Adipose tissue (tissue), 3 donors: ENCODE results near the gene CLIP2. TPM values are rescaled to one million over a fixed set of nuclear protein-coding genes. Genes with fewer than 3 reads are reported as not detected.
A peak's percentile ranks its signal among the peaks of the same experiment; 100 is the strongest.
"Not testable (repeated sequence)": the region's sequence is repeated elsewhere in the genome, so short reads cannot be mapped to it uniquely, and the experiment has no call there.

Source experiments
- H3K27ac ChIP-seq: one replicate; pipeline ENCODE4 v1.5.1; 2013; ENCODE audit warnings: low read depth, low read length
- WGBS, 3 donors: extraction: QIAGEN DNeasy Blood & Tissue Kit; methylation state at CpG; one replicate each; pipeline ENCODE4 v1.1.7; 2013; 5-methylcytosine and 5-hydroxymethylcytosine counted together
- polyA plus RNA-seq, 3 donors: library from polyadenylated mRNA; stranded (reverse); fragments of 200-250 nt; gene quantifications; one replicate each; pipeline ENCODE4 v1.2.3, GENCODE V29; 2013
- donor health status: healthy with polysubstance abuse.
- donor health status: Bipolar disorder and iron deficiency.
- donor health status: healthy.

CLIP2 gene
- 10 to 100 TPM in 1 of 3 donors, 1 to 10 TPM in 2; 7.5 to 15.6 (median 9.4) TPM for polyA plus RNA-seq

GRCh38 chr7:74289018-74289658, at the start of gene CLIP2:
Gene CLIP2 (plus strand): TSS chr7:74289407. CDS start chr7:74317547, 28,140 bp downstream.
- no peak within 1 kb of the TSS for H3K27ac ChIP-seq
- WGBS, 3 donors, result 1% methylated on average over 29 to 58 of the region's 67 CpGs

GRCh38 chr7:74240482-74240881, 48.7 kb upstream of the CLIP2 start:
- no peak overlapping the region for H3K27ac ChIP-seq
- 76 to 97% (median 93%) methylated on average over 4 of the region's 4 CpGs for WGBS, 3 donors

GRCh38 chr7:74242122-74242443, 47.1 kb upstream of the CLIP2 start:
- H3K27ac ChIP-seq, result no peak overlapping the region
- 79 to 96% (median 88%) methylated on average over 6 of the region's 6 CpGs for WGBS, 3 donors

- WGBS, 3 donors, result 26 to 80% (median 80%) methylated on average over 4 of the region's 4 CpGs
- H3K27ac ChIP-seq, result no peak overlapping the region
These were observed 42.7 kb upstream of the CLIP2 start for GRCh38 chr7:74246497-74246896.

DNA sequence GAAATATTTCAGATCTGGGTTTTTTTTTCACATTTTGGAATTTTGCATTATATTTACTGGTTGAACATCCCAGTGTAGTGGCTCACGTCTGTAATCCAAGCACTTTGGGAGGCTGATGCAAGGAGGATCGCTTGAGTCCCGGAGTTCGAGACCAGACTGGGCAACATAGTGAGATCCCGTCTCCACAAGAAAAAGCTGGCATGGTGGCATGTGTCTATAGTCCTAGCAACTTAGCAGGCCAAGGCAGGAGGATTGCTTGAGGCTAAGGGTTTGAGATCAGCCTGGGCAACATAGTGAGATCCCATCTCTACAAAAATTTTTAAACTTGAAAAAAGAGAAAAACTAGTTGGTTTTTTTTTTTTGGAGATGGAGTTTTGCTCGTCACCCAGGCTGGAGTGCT, 41.1 kb upstream of the CLIP2 start:
- H3K27ac ChIP-seq, result no peak overlapping the region
- 92 to 96% (median 94%) methylated on average over 6 of the region's 6 CpGs for WGBS, 3 donors

DNA sequence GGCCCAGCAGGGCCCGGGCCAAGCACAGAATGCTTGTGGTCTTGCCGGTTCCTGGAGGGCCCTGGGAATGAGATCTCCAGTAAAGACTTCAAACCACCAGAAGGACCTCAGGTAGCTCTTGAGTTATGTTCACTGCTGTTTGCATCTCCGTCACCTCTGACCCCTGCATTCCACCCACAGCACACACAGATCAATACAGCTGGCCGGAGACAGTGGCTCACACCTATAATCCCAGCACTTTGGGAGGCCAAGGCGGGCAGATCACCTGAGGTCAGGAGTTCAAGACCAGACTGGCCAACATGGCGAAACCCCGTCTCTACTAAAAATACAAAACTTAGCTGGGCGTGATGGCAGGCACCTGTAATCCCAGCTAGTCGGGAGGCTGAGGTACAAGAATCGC, 40.1 kb upstream of the CLIP2 start:
- not testable (repeated sequence) for H3K27ac ChIP-seq
- WGBS, 3 donors, result 91 to 97% (median 95%) methylated on average over 10 of the region's 10 CpGs

- H3K27ac ChIP-seq, result no peak overlapping the region
- WGBS, 3 donors, result 35 to 77% (median 64%) methylated on average over 5 of the region's 5 CpGs
These were observed 36.3 kb upstream of the CLIP2 start for GRCh38 chr7:74252893-74253292.

DNA sequence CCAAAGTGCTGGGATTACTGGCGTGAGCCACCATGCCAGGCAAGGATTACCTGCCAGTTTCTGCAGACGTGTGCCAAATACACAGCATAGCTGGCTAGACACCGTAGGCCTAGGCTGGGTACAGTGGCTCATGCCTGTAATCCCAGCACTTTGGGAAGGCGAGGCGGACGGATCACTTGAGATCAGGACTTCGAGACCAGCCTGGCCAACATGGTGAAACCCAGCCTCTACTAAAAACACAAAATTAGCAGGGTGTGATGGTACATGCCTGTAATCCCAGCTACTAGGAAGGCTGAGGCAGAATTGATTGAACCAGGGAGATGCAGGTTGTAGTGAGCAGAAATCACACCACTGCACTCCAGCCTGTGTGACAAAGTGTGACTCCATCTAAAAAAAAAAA, 35.9 kb upstream of the CLIP2 start:
- H3K27ac ChIP-seq, result no peak overlapping the region
- WGBS, 3 donors, result 63 to 77% (median 68%) methylated on average over 7 of the region's 7 CpGs

DNA sequence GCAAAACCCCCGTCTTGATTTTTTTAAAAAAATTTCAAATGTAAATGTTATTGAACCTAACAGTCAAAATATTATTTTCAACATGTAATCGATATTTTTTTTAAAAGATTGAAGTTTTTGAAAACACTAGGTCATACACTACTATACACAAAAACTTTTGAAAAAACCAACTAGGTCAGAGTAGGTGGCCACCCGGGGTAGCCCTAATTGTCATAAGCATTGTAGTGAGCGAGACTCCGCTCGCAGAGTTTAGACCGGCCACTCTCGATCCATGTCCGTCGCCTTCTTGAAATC, 35.4 kb upstream of the CLIP2 start:
- WGBS, 3 donors, result 1 to 2% (median 2%) methylated on average over 10 of the region's 10 CpGs
- H3K27ac ChIP-seq, result no peak overlapping the region

- 0 to 1% (median 1%) methylated on average over 69 to 75 of the region's 75 CpGs for WGBS, 3 donors
- H3K27ac ChIP-seq, result peak within 1 kb of the TSS; percentile 29
These were observed 34.9 kb upstream of the CLIP2 start, which contains the start of gene RFC2 for GRCh38 chr7:74254129-74254857. Gene RFC2 (minus strand): TSS chr7:74254399. CDS start chr7:74254383, 16 bp downstream.

- peak overlapping the region; percentile 29 for H3K27ac ChIP-seq
- 12 to 14% (median 12%) methylated on average over 20 of the region's 20 CpGs for WGBS, 3 donors
These were observed 34.3 kb upstream of the CLIP2 start for GRCh38 chr7:74254858-74255379.

GRCh38 chr7:74255461-74255860, 33.7 kb upstream of the CLIP2 start:
- 83 to 88% (median 85%) methylated on average over 6 of the region's 6 CpGs for WGBS, 3 donors
- peak overlapping the region; percentile 29 for H3K27ac ChIP-seq

- WGBS, 3 donors, result 68 to 82% (median 69%) methylated on average over 12 of the region's 12 CpGs
- no peak overlapping the region for H3K27ac ChIP-seq
These were observed 32.5 kb upstream of the CLIP2 start for GRCh38 chr7:74256491-74257408.

DNA sequence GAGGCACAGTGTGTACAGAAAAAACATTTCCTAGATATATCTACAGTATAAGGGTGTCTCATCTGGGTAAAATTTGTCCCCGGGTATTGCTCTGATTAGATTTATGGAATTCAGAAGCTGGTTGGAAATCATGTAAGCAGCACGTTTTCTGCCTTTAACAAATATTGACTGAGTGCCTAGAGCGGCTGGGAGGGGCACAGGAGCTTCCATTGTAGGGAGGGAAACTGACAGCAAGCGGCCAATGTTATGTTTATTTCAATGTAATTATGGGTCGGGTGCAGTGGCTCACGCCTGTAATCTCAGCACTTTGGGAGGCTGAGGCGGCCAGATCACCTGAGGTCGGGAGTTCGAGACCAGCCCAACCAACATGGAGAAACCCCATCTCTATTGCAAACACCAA, 30.6 kb upstream of the CLIP2 start:
- WGBS, 3 donors, result 36 to 87% (median 83%) methylated on average over 9 of the region's 9 CpGs
- H3K27ac ChIP-seq, result no peak overlapping the region

GRCh38 chr7:74262639-74263398, 26.4 kb upstream of the CLIP2 start:
- WGBS, 3 donors, result 82 to 87% (median 85%) methylated on average over 20 of the region's 20 CpGs
- H3K27ac ChIP-seq, result no peak overlapping the region

DNA sequence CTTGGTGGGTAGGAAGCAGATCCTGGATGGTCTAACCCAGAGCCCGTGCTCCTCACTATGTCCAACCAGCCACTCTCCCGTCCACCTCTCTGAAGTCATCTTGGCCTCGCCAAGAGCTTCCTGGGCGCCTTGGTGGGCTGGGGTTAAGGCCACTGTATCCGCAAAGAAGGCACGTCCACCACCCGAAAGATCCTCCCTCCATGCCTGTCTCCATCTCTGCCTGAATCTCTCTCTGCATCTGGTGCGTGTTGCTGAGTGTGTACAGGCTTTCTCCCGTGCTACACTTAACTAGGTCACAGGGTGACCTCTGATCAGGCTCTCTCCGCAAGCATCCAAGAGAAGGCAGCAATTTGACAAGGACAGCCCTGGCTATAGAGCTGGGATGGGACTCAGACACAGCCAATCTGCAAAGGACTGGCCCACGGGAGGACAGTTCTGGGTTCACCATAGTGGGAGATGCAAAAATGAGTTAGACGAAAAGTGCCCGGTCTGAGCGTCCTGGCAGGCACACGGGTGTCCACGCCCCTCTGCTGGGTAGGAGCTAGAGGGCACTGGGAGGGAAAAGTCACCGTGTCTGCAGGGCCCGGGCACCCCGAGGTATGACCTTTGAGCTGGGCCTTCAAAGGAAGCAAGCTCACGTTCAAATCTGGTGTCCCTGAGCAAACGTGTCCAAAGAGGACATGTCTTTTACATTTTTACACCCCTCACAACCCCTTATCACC, 25.6 kb upstream of the CLIP2 start:
- 60 to 80% (median 73%) methylated on average over 21 of the region's 21 CpGs for WGBS, 3 donors
- no peak overlapping the region for H3K27ac ChIP-seq

- WGBS, 3 donors, result 60 to 79% (median 63%) methylated on average over 7 of the region's 7 CpGs
These were observed 22.8 kb upstream of the CLIP2 start for GRCh38 chr7:74266191-74266963.

More at GRCh38 chr7:74266191-74266963, 22.8 kb upstream of the CLIP2 start:
- no peak overlapping the region for H3K27ac ChIP-seq
